DOHH2 (cell line): ENCODE measurements around the gene CACNA1I.

ENCODE experiments used
- EZH2phosphoT487 ChIP-seq: fragments of 200-600 bp; sonication (generic); IDR thresholded peaks from 2 replicates; pipeline ENCODE4 v1.6.1; 2017; ENCODE audit warnings: borderline replicate concordance, mild to moderate bottlenecking, antibody characterized with exemption, low read length, moderate library complexity, mixed read lengths
- TF ChIP-seq, protein P1 (sequence below): fragments of 200-600 bp; sonication (generic); IDR thresholded peaks from one replicate; pipeline ENCODE4 v1.5.1; 2014; ENCODE audit warnings: antibody characterized with exemption, mild to moderate bottlenecking, low read depth, low read length; ENCODE audit not compliant: poor library complexity, severe bottlenecking

DNA sequence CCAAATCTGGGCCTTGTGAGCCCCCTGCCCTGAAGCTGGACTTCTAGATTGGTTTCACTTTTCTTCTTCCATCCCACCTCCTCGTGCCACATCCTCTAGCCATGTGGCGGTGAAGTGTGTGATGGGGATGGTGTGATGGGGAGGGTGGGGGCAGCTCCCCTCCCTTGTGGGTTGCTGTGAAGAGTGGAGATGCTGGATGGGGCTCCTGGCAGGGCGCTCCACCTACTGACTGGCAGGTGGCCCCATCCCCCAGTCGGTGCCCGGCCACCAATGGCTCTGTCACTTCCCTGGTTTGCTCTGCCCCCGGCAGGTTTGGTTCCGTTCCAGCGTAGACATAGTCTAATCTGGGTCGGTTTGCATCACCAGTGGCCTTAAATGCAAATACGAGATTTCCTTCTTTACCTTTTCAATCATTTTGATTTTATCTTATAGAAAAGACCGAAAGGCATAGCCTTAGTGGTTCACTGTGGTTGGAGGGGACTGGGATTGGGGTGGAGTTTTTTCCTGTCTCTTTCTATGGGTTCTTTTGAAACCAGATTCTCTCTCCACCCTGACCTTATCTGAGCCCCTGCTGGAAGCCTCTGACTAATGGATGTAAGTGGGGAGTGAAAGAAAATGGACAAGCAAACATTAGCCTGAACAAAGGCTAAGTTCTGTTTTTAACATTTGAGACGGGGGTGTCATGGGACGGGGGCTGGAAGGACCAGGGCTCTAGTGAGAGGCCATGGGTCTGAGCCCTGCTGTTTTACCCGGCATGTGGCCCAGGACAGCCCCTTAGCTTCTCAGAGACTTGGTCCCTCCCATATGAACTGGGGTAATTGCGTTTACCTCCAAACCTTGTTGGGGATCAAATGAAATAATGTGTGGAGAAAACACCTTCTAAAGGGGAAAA lies 149.3 kb downstream of the CACNA1I start:
- TF ChIP-seq, protein P1, sequence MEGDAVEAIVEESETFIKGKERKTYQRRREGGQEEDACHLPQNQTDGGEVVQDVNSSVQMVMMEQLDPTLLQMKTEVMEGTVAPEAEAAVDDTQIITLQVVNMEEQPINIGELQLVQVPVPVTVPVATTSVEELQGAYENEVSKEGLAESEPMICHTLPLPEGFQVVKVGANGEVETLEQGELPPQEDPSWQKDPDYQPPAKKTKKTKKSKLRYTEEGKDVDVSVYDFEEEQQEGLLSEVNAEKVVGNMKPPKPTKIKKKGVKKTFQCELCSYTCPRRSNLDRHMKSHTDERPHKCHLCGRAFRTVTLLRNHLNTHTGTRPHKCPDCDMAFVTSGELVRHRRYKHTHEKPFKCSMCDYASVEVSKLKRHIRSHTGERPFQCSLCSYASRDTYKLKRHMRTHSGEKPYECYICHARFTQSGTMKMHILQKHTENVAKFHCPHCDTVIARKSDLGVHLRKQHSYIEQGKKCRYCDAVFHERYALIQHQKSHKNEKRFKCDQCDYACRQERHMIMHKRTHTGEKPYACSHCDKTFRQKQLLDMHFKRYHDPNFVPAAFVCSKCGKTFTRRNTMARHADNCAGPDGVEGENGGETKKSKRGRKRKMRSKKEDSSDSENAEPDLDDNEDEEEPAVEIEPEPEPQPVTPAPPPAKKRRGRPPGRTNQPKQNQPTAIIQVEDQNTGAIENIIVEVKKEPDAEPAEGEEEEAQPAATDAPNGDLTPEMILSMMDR, result no peak
- TF ChIP-seq EZH2phosphoT487, result no peak
